Osteocyte (in vitro differentiated cells): ENCODE results near the gene RPP40. TPM values are rescaled to one million over a fixed set of nuclear protein-coding genes. Genes with fewer than 3 reads are reported as not detected.
"Not testable (repeated sequence)": the region's sequence is repeated elsewhere in the genome, so short reads cannot be mapped to it uniquely, and the experiment has no call there.

Source experiments
- DNase-seq: peaks from one replicate; pipeline ENCODE4 v3.0.0; 2021; ENCODE audit warnings: mixed read lengths; ENCODE audit not compliant: unreplicated experiment; ENCODE audit errors: extremely low spot score
- H3K27ac Mint-ChIP-seq: one replicate; pipeline ENCODE4 v1.8.0; 2021; ENCODE audit warnings: mild to moderate bottlenecking, mixed read lengths; ENCODE audit not compliant: unreplicated experiment
- H3K27me3 Mint-ChIP-seq: one replicate; pipeline ENCODE4 v1.8.0; 2021; ENCODE audit warnings: mixed read lengths; ENCODE audit not compliant: unreplicated experiment
- H3K36me3 Mint-ChIP-seq: one replicate; pipeline ENCODE4 v1.8.0; 2021; ENCODE audit warnings: mixed read lengths; ENCODE audit not compliant: unreplicated experiment
- H3K4me1 Mint-ChIP-seq: one replicate; pipeline ENCODE4 v1.8.0; 2021; ENCODE audit warnings: mixed read lengths; ENCODE audit not compliant: unreplicated experiment
- H3K4me3 Mint-ChIP-seq: one replicate; pipeline ENCODE4 v1.8.0; 2021; ENCODE audit warnings: mild to moderate bottlenecking, moderate library complexity, mixed read lengths; ENCODE audit not compliant: unreplicated experiment
- H3K9me3 Mint-ChIP-seq: one replicate; pipeline ENCODE4 v1.8.0; 2021; ENCODE audit warnings: mixed read lengths; ENCODE audit not compliant: unreplicated experiment
- total RNA-seq: library from RNA; stranded (reverse); gene quantifications from 2 replicates; pipeline ENCODE4 v1.2.1, GENCODE V29; 2021
- TF ChIP-seq, protein P1 (sequence below): fragments of 200-600 bp; sonication (generic); IDR thresholded peaks from 2 replicates; pipeline ENCODE4 v1.5.0; 2021; ENCODE audit warnings: antibody characterized with exemption, mild to moderate bottlenecking, moderate library complexity

The RPP40 gene
- total RNA-seq, 1 donor from 2014 or later: 5.6 TPM

DNA sequence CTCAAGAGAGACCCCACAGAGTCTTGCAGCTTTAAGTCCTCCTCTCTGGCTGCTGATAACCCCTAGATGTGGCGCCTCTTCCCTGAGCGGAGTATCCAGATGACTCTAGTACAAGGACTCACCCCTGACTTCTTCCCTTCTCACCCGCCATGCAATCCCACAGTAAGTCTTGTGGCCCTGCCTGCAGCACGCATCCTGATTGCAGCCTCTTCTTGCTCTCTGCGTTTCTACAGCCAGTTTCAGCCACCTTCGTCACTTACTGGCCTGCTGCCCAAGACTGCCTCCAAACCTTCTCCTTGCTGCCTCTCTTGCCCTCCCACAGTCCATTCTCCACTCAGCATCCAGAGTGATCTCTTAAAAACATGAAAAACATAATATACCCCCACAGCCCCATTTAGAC is 2.4 kb upstream of the RPP40 start:
- peaks cover 13% of the 10 kb centered on the region for H3K4me1 Mint-ChIP-seq
- H3K9me3 Mint-ChIP-seq: no peaks in the 10 kb centered on the region
- no peak overlapping the region for H3K4me3 Mint-ChIP-seq
- no peak overlapping the region for H3K27ac Mint-ChIP-seq
- no peaks in the 10 kb centered on the region for H3K36me3 Mint-ChIP-seq
- TF ChIP-seq, protein P1, sequence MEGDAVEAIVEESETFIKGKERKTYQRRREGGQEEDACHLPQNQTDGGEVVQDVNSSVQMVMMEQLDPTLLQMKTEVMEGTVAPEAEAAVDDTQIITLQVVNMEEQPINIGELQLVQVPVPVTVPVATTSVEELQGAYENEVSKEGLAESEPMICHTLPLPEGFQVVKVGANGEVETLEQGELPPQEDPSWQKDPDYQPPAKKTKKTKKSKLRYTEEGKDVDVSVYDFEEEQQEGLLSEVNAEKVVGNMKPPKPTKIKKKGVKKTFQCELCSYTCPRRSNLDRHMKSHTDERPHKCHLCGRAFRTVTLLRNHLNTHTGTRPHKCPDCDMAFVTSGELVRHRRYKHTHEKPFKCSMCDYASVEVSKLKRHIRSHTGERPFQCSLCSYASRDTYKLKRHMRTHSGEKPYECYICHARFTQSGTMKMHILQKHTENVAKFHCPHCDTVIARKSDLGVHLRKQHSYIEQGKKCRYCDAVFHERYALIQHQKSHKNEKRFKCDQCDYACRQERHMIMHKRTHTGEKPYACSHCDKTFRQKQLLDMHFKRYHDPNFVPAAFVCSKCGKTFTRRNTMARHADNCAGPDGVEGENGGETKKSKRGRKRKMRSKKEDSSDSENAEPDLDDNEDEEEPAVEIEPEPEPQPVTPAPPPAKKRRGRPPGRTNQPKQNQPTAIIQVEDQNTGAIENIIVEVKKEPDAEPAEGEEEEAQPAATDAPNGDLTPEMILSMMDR: no peak
- DNase-seq: no peak
- no peaks in the 10 kb centered on the region for H3K27me3 Mint-ChIP-seq

- not testable (repeated sequence) for H3K36me3 Mint-ChIP-seq, H3K9me3 Mint-ChIP-seq, DNase-seq, H3K27me3 Mint-ChIP-seq, H3K4me3 Mint-ChIP-seq
- Mint-ChIP-seq H3K27ac (peak overlapping the region; percentile 98), H3K4me1 (peaks cover 13% of the 10 kb centered on the region)
These were observed 1.2 kb upstream of the RPP40 start for GRCh38 chr6:5005038-5005433.

DNA sequence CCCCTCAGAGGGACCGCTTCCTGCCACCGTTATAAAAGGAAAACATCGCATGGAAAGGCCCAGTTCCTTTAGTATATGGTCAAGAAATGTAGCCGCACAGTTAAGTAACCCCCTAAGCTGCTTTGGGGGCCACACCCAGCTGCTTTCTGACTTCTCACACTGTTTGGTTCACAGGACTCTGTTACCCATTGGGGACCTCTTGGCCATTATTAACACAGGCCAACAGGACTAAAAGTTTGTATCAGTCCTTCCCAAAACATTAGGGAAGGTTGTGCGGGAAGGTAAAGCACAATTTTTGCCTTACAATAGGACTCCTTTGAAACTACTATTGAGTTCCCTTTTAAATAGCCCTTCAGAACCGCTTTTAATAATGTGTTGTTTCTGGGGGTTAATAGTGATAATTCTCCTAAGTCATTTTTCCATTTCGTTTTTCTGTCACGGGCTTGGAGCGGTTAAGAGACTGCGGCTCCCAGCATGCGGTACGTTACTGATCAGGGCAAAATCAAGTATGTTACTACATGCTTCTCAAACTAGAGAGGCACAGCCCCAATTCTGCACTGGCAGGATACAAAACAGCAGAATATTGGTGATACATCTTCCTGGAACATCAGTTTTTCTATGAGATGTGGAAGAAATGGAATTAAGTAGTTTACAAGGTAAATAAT is 668 bp upstream of the RPP40 start:
- DNase-seq: no peak
- Mint-ChIP-seq H3K4me1 (peaks cover 13% of the 10 kb centered on the region), H3K27ac (peak overlapping the region; percentile 98), H3K9me3 (no peaks in the 10 kb centered on the region), H3K27me3 (no peaks in the 10 kb centered on the region), H3K4me3 (peak overlapping the region; percentile 92), H3K36me3 (peaks cover under 1% of the 10 kb centered on the region)
- TF ChIP-seq, protein P1: no peak

GRCh38 chr6:4999586-4999985 is 4.3 kb downstream of the RPP40 start:
- TF ChIP-seq, protein P1: no peak
- Mint-ChIP-seq H3K9me3 (no peaks in the 10 kb centered on the region), H3K4me3 (no peak overlapping the region), H3K27me3 (no peaks in the 10 kb centered on the region), H3K36me3 (peaks cover 28% of the 10 kb centered on the region), H3K27ac (no peak overlapping the region), H3K4me1 (peaks cover 10% of the 10 kb centered on the region)
- no peak for DNase-seq

- Mint-ChIP-seq H3K36me3 (peaks cover 28% of the 10 kb centered on the region), H3K27me3 (no peaks in the 10 kb centered on the region), H3K4me3 (no peak overlapping the region), H3K27ac (no peak overlapping the region), H3K9me3 (no peaks in the 10 kb centered on the region), H3K4me1 (peaks cover under 1% of the 10 kb centered on the region)
- no peak for DNase-seq
- TF ChIP-seq, protein P1: no peak
These were observed 6.0 kb downstream of the RPP40 start for GRCh38 chr6:4997862-4998261.
